ENCODE measurements around the gene FRAS1. TPM values are rescaled to one million over a fixed set of nuclear protein-coding genes. Genes with fewer than 3 reads are reported as not detected.
"Not testable (repeated sequence)": the region's sequence is repeated elsewhere in the genome, so short reads cannot be mapped to it uniquely, and the experiment has no call there.

FRAS1 gene
- total RNA-seq, 1 donor from 2014 or later: not detected

- intact Hi-C loops (cut with micrococcal nuclease): no loop called here
- peaks cover 12% of the 10 kb centered on the region for H3K27me3 Mint-ChIP-seq (ENCODE audit: low read depth)
- no peaks in the 10 kb centered on the region for H3K4me1 Mint-ChIP-seq (ENCODE audit: low read depth)
- DNase-seq (ENCODE audit: low spot score): no peak
- H3K9me3 Mint-ChIP-seq: no peaks in the 10 kb centered on the region
- H3K27ac Mint-ChIP-seq: no peak overlapping the region
- no peak overlapping the region for H3K4me3 Mint-ChIP-seq (ENCODE audit: low read depth)
- H3K36me3 Mint-ChIP-seq (ENCODE audit: low read depth): no peaks in the 10 kb centered on the region
These were observed 436.6 kb downstream of the FRAS1 start for GRCh38 chr4:78493731-78494130.

- H3K4me1 Mint-ChIP-seq (ENCODE audit: low read depth): no peaks in the 10 kb centered on the region
- no peak overlapping the region for H3K4me3 Mint-ChIP-seq (ENCODE audit: low read depth)
- no peak for DNase-seq (ENCODE audit: low spot score)
- H3K36me3 Mint-ChIP-seq (ENCODE audit: low read depth): no peaks in the 10 kb centered on the region
- H3K9me3 Mint-ChIP-seq: no peaks in the 10 kb centered on the region
- intact Hi-C loops (cut with micrococcal nuclease): no loop called here
- H3K27ac Mint-ChIP-seq: no peak overlapping the region
- peaks cover 10% of the 10 kb centered on the region for H3K27me3 Mint-ChIP-seq (ENCODE audit: low read depth)
These were observed 439.0 kb downstream of the FRAS1 start for GRCh38 chr4:78496021-78496643.

GRCh38 chr4:78506260-78506659, 449.1 kb downstream of the FRAS1 start:
- H3K36me3 Mint-ChIP-seq (ENCODE audit: low read depth); intact Hi-C loops (cut with micrococcal nuclease); H3K4me3 Mint-ChIP-seq (ENCODE audit: low read depth); H3K9me3 Mint-ChIP-seq; DNase-seq (ENCODE audit: low spot score); H3K27ac Mint-ChIP-seq; H3K27me3 Mint-ChIP-seq (ENCODE audit: low read depth); H3K4me1 Mint-ChIP-seq (ENCODE audit: low read depth): not testable (repeated sequence)

- intact Hi-C loops (cut with micrococcal nuclease): no loop called here
- DNase-seq (ENCODE audit: low spot score): no peak
- no peaks in the 10 kb centered on the region for H3K4me1 Mint-ChIP-seq (ENCODE audit: low read depth)
- no peaks in the 10 kb centered on the region for H3K36me3 Mint-ChIP-seq (ENCODE audit: low read depth)
- no peak overlapping the region for H3K27ac Mint-ChIP-seq
- H3K27me3 Mint-ChIP-seq (ENCODE audit: low read depth): peaks cover 4% of the 10 kb centered on the region
- H3K9me3 Mint-ChIP-seq: no peaks in the 10 kb centered on the region
- no peak overlapping the region for H3K4me3 Mint-ChIP-seq (ENCODE audit: low read depth)
These were observed 451.9 kb downstream of the FRAS1 start for GRCh38 chr4:78509043-78509442.

- no peaks in the 10 kb centered on the region for H3K36me3 Mint-ChIP-seq (ENCODE audit: low read depth)
- no peak for DNase-seq (ENCODE audit: low spot score)
- H3K4me3 Mint-ChIP-seq (ENCODE audit: low read depth): no peak overlapping the region
- H3K4me1 Mint-ChIP-seq (ENCODE audit: low read depth): no peaks in the 10 kb centered on the region
- intact Hi-C loops (cut with micrococcal nuclease): no loop called here
- peaks cover 2% of the 10 kb centered on the region for H3K27me3 Mint-ChIP-seq (ENCODE audit: low read depth)
- H3K9me3 Mint-ChIP-seq: no peaks in the 10 kb centered on the region
- H3K27ac Mint-ChIP-seq: no peak overlapping the region
These were observed 453.0 kb downstream of the FRAS1 start for GRCh38 chr4:78510108-78510507.

- Mint-ChIP-seq H3K9me3 (no peaks in the 10 kb centered on the region), H3K36me3 (ENCODE audit: low read depth) (no peaks in the 10 kb centered on the region), H3K4me1 (ENCODE audit: low read depth) (no peaks in the 10 kb centered on the region), H3K27ac (no peak overlapping the region), H3K27me3 (ENCODE audit: low read depth) (peaks cover 2% of the 10 kb centered on the region), H3K4me3 (ENCODE audit: low read depth) (no peak overlapping the region)
- no peak for DNase-seq (ENCODE audit: low spot score)
- intact Hi-C loops (cut with micrococcal nuclease): no loop called here
These were observed 453.6 kb downstream of the FRAS1 start for GRCh38 chr4:78510681-78511080.

- no peak overlapping the region for H3K27ac Mint-ChIP-seq
- intact Hi-C loops (cut with micrococcal nuclease): no loop called here
These were observed 455.3 kb downstream of the FRAS1 start for GRCh38 chr4:78512357-78512920.

GRCh38 chr4:78513411-78513975, 456.4 kb downstream of the FRAS1 start:
- DNase-seq (ENCODE audit: low spot score): no peak
- Mint-ChIP-seq H3K4me1 (ENCODE audit: low read depth) (no peaks in the 10 kb centered on the region), H3K27ac (no peak overlapping the region), H3K36me3 (ENCODE audit: low read depth) (no peaks in the 10 kb centered on the region), H3K9me3 (no peaks in the 10 kb centered on the region), H3K27me3 (ENCODE audit: low read depth) (peaks cover 2% of the 10 kb centered on the region), H3K4me3 (ENCODE audit: low read depth) (no peak overlapping the region)
- intact Hi-C loops (cut with micrococcal nuclease): no loop called here

More at GRCh38 chr4:78512357-78512920, 455.3 kb downstream of the FRAS1 start:
- Mint-ChIP-seq H3K4me3 (ENCODE audit: low read depth) (no peak overlapping the region), H3K4me1 (ENCODE audit: low read depth) (no peaks in the 10 kb centered on the region), H3K27me3 (ENCODE audit: low read depth) (peaks cover 2% of the 10 kb centered on the region), H3K9me3 (no peaks in the 10 kb centered on the region), H3K36me3 (ENCODE audit: low read depth) (no peaks in the 10 kb centered on the region)
- no peak for DNase-seq (ENCODE audit: low spot score)

GRCh38 chr4:78517050-78517652, 460.0 kb downstream of the FRAS1 start:
- Mint-ChIP-seq H3K4me3 (ENCODE audit: low read depth) (no peak overlapping the region), H3K36me3 (ENCODE audit: low read depth) (no peaks in the 10 kb centered on the region), H3K9me3 (no peaks in the 10 kb centered on the region), H3K4me1 (ENCODE audit: low read depth) (no peaks in the 10 kb centered on the region), H3K27me3 (ENCODE audit: low read depth) (peaks cover 11% of the 10 kb centered on the region), H3K27ac (no peak overlapping the region)
- DNase-seq (ENCODE audit: low spot score): no peak
- intact Hi-C loops (cut with micrococcal nuclease): loop anchor here (1.0 to 2.0 kb wide), 2 partner anchors 458 to 558 kb away; no protein-coding TSS in a partner anchor

GRCh38 chr4:78518561-78518960, 461.4 kb downstream of the FRAS1 start:
- H3K27ac Mint-ChIP-seq: no peak overlapping the region
- H3K9me3 Mint-ChIP-seq: no peaks in the 10 kb centered on the region
- no peak overlapping the region for H3K4me3 Mint-ChIP-seq (ENCODE audit: low read depth)
- intact Hi-C loops (cut with micrococcal nuclease): no loop called here
- peaks cover 11% of the 10 kb centered on the region for H3K27me3 Mint-ChIP-seq (ENCODE audit: low read depth)
- H3K36me3 Mint-ChIP-seq (ENCODE audit: low read depth): no peaks in the 10 kb centered on the region
- no peaks in the 10 kb centered on the region for H3K4me1 Mint-ChIP-seq (ENCODE audit: low read depth)
- DNase-seq (ENCODE audit: low spot score): no peak

GRCh38 chr4:78519962-78520361, 462.8 kb downstream of the FRAS1 start:
- H3K4me3 Mint-ChIP-seq (ENCODE audit: low read depth): no peak overlapping the region
- H3K4me1 Mint-ChIP-seq (ENCODE audit: low read depth): no peaks in the 10 kb centered on the region
- no peak for DNase-seq (ENCODE audit: low spot score)
- H3K27me3 Mint-ChIP-seq (ENCODE audit: low read depth): peaks cover 14% of the 10 kb centered on the region
- no peak overlapping the region for H3K27ac Mint-ChIP-seq
- H3K9me3 Mint-ChIP-seq: no peaks in the 10 kb centered on the region
- H3K36me3 Mint-ChIP-seq (ENCODE audit: low read depth): no peaks in the 10 kb centered on the region
- intact Hi-C loops (cut with micrococcal nuclease): no loop called here

GRCh38 chr4:78520808-78521226, 463.7 kb downstream of the FRAS1 start:
- Mint-ChIP-seq H3K4me1 (ENCODE audit: low read depth) (no peaks in the 10 kb centered on the region), H3K27me3 (ENCODE audit: low read depth) (peaks cover 13% of the 10 kb centered on the region), H3K36me3 (ENCODE audit: low read depth) (no peaks in the 10 kb centered on the region), H3K27ac (no peak overlapping the region), H3K4me3 (ENCODE audit: low read depth) (no peak overlapping the region), H3K9me3 (no peaks in the 10 kb centered on the region)
- DNase-seq (ENCODE audit: low spot score): no peak
- intact Hi-C loops (cut with micrococcal nuclease): no loop called here

GRCh38 chr4:78524009-78524408, 466.9 kb downstream of the FRAS1 start:
- Mint-ChIP-seq H3K4me1 (ENCODE audit: low read depth) (no peaks in the 10 kb centered on the region), H3K27ac (no peak overlapping the region), H3K4me3 (ENCODE audit: low read depth) (no peak overlapping the region), H3K27me3 (ENCODE audit: low read depth) (peaks cover 13% of the 10 kb centered on the region), H3K9me3 (no peaks in the 10 kb centered on the region), H3K36me3 (ENCODE audit: low read depth) (no peaks in the 10 kb centered on the region)
- intact Hi-C loops (cut with micrococcal nuclease): no loop called here
- DNase-seq (ENCODE audit: low spot score): no peak
